Activated CD8-positive, alpha-beta memory T cell treated with anti-CD3 and anti-CD28 coated beads for 4 hours (primary cell): ENCODE results near the gene AQP7.
"Not testable (repeated sequence)": the region's sequence is repeated elsewhere in the genome, so short reads cannot be mapped to it uniquely, and the experiment has no call there.

Source experiments
- DNase-seq, 2 donors: peaks; one replicate each; pipeline ENCODE4 v3.0.0-alpha.2; 2020; ENCODE audit warnings: low read depth in 2 of 2

Gene AQP7

GRCh38 chr9:33402371-33402770, at the start of gene AQP7:
TSS of gene AQP7 (minus strand) at chr9:33402568. CDS start at chr9:33401262, 1,306 bp downstream.
- not testable (repeated sequence) for DNase-seq

GRCh38 chr9:33450621-33451146, 48.3 kb upstream of the AQP7 start:
- DNase-seq, result no peak

- DNase-seq, result no peak
Observed at GRCh38 chr9:33449715-33450114, 47.3 kb upstream of the AQP7 start.

- DNase-seq, result no peak
Observed at GRCh38 chr9:33447799-33448553, 45.6 kb upstream of the AQP7 start.

- DNase-seq, result peak; percentile 38 to 44
Observed at GRCh38 chr9:33446946-33447798, 44.8 kb upstream of the AQP7 start, which contains the start of gene AQP3. TSS of gene AQP3 (minus strand) at chr9:33447593. CDS start at chr9:33447530, 63 bp downstream.

- peak in 1 of 2 donors; percentile 11 for DNase-seq
Observed at GRCh38 chr9:33446240-33446945, 44.0 kb upstream of the AQP7 start.

- DNase-seq, result no peak
Observed at GRCh38 chr9:33445389-33446239, 43.2 kb upstream of the AQP7 start.

- DNase-seq, result no peak
Observed at GRCh38 chr9:33443464-33444154, 41.2 kb upstream of the AQP7 start.

GRCh38 chr9:33443047-33443446, 40.7 kb upstream of the AQP7 start:
- DNase-seq, result no peak

GRCh38 chr9:33442125-33442524, 39.8 kb upstream of the AQP7 start:
- DNase-seq, result no peak

GRCh38 chr9:33440609-33441008, 38.2 kb upstream of the AQP7 start:
- no peak for DNase-seq

- no peak for DNase-seq
Observed at GRCh38 chr9:33440204-33440603, 37.8 kb upstream of the AQP7 start.

GRCh38 chr9:33439731-33440130, 37.4 kb upstream of the AQP7 start:
- no peak for DNase-seq

- DNase-seq, result no peak
Observed at GRCh38 chr9:33438926-33439680, 36.7 kb upstream of the AQP7 start.

GRCh38 chr9:33437898-33438297, 35.5 kb upstream of the AQP7 start:
- DNase-seq, result no peak

- no peak for DNase-seq
Observed at GRCh38 chr9:33437205-33437604, 34.8 kb upstream of the AQP7 start.

GRCh38 chr9:33436445-33436844, 34.1 kb upstream of the AQP7 start:
- no peak for DNase-seq

- no peak for DNase-seq
Observed at GRCh38 chr9:33435821-33436277, 33.5 kb upstream of the AQP7 start.

GRCh38 chr9:33434317-33435105, 32.1 kb upstream of the AQP7 start:
- DNase-seq, result no peak
